Activated naive CD4-positive, alpha-beta T cell treated with Interleukin-2 at 50 U/mL for 16 hours (primary cell): ENCODE results near the gene MLF2.
"Not testable (repeated sequence)": the region's sequence is repeated elsewhere in the genome, so short reads cannot be mapped to it uniquely, and the experiment has no call there.

Source experiments
- DNase-seq: peaks from one replicate; pipeline ENCODE4 v3.0.0-alpha.2; 2020

MLF2 gene

GRCh38 chr12:6764011-6764828 is 11.3 kb upstream of the MLF2 start:
- DNase-seq = peak; percentile 47

- DNase-seq = no peak
Measured at GRCh38 chr12:6763380-6763779, 10.4 kb upstream of the MLF2 start.

GRCh38 chr12:6759741-6760140 is 6.8 kb upstream of the MLF2 start:
- no peak for DNase-seq

- DNase-seq = no peak
Measured at GRCh38 chr12:6758506-6759095, 5.7 kb upstream of the MLF2 start.

GRCh38 chr12:6757028-6757690 is 4.2 kb upstream of the MLF2 start:
- no peak for DNase-seq

- no peak for DNase-seq
Measured at GRCh38 chr12:6754411-6754810, 1.5 kb upstream of the MLF2 start.

- DNase-seq = no peak
Measured at GRCh38 chr12:6753772-6754356, 923 bp upstream of the MLF2 start.

GRCh38 chr12:6752167-6752920 is 597 bp downstream of the MLF2 start:
- no peak for DNase-seq

- no peak for DNase-seq
Measured at GRCh38 chr12:6751767-6752166, 1.2 kb downstream of the MLF2 start.

- DNase-seq = no peak
Measured at GRCh38 chr12:6750506-6750905, 2.4 kb downstream of the MLF2 start.

- DNase-seq = no peak
Measured at GRCh38 chr12:6748761-6749160, 4.2 kb downstream of the MLF2 start.

- no peak for DNase-seq
Measured at GRCh38 chr12:6747216-6747615, 5.7 kb downstream of the MLF2 start.

- DNase-seq = no peak
Measured at GRCh38 chr12:6745741-6746525, 7.0 kb downstream of the MLF2 start.

- DNase-seq = peak; percentile 24
Measured at GRCh38 chr12:6743300-6743699, 9.6 kb downstream of the MLF2 start.

GRCh38 chr12:6742834-6743233 is 10.1 kb downstream of the MLF2 start:
- no peak for DNase-seq

- DNase-seq = not testable (repeated sequence)
Measured at GRCh38 chr12:6742080-6742479, 10.9 kb downstream of the MLF2 start.

- DNase-seq = no peak
Measured at GRCh38 chr12:6736754-6737153, 16.2 kb downstream of the MLF2 start.

GRCh38 chr12:6735448-6736191 is 17.3 kb downstream of the MLF2 start:
- peak; percentile 38 for DNase-seq

GRCh38 chr12:6734506-6735387 is 18.2 kb downstream of the MLF2 start:
- DNase-seq = no peak

GRCh38 chr12:6730169-6730568 is 22.8 kb downstream of the MLF2 start:
- no peak for DNase-seq
